OCI-LY7 (cell line): ENCODE measurements around the gene SENP5.

Experiments
- EZH2phosphoT487 ChIP-seq: fragments of 200-600 bp; sonication (generic); IDR thresholded peaks from 2 replicates; pipeline ENCODE4 v1.6.1; 2018; ENCODE audit warnings: low read depth, borderline replicate concordance, mild to moderate bottlenecking, mixed run types, antibody characterized with exemption, low read length, moderate library complexity, mixed read lengths
- TF ChIP-seq, protein P1 (sequence below): fragments of 200-600 bp; sonication (generic); conservative IDR thresholded peaks from 2 replicates; pipeline ENCODE4 v1.5.1; 2014; ENCODE audit warnings: mild to moderate bottlenecking, antibody characterized with exemption, low read length, moderate library complexity, mixed read lengths

- TF ChIP-seq, protein P1, sequence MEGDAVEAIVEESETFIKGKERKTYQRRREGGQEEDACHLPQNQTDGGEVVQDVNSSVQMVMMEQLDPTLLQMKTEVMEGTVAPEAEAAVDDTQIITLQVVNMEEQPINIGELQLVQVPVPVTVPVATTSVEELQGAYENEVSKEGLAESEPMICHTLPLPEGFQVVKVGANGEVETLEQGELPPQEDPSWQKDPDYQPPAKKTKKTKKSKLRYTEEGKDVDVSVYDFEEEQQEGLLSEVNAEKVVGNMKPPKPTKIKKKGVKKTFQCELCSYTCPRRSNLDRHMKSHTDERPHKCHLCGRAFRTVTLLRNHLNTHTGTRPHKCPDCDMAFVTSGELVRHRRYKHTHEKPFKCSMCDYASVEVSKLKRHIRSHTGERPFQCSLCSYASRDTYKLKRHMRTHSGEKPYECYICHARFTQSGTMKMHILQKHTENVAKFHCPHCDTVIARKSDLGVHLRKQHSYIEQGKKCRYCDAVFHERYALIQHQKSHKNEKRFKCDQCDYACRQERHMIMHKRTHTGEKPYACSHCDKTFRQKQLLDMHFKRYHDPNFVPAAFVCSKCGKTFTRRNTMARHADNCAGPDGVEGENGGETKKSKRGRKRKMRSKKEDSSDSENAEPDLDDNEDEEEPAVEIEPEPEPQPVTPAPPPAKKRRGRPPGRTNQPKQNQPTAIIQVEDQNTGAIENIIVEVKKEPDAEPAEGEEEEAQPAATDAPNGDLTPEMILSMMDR = no peak
- no peak for TF ChIP-seq EZH2phosphoT487
These were observed 79.6 kb downstream of the SENP5 start for GRCh38 chr3:196947136-196947859.
